GM18873 (cell line): ENCODE measurements around the gene CD82.

Source experiments
- ATAC-seq: cut with Tn5 transposase; IDR thresholded peaks from one replicate; pipeline ENCODE4 v1.9.1; 2021; ENCODE audit warnings: mild to moderate bottlenecking, moderate library complexity, moderate number of reproducible peaks; ENCODE audit not compliant: unreplicated experiment, low FRiP score

CD82 gene

GRCh38 chr11:44613153-44613552 is 47.7 kb downstream of the CD82 start:
- ATAC-seq: peak; percentile 36

GRCh38 chr11:44614281-44614775 is 48.9 kb downstream of the CD82 start:
- ATAC-seq: no peak

GRCh38 chr11:44615041-44615755 is 49.7 kb downstream of the CD82 start:
- no peak for ATAC-seq

GRCh38 chr11:44615913-44616791 is 50.7 kb downstream of the CD82 start:
- ATAC-seq: no peak

- ATAC-seq: no peak
Observed at GRCh38 chr11:44617671-44618461, 52.4 kb downstream of the CD82 start.

GRCh38 chr11:44618561-44619425 is 53.3 kb downstream of the CD82 start:
- no peak for ATAC-seq

- ATAC-seq: no peak
Observed at GRCh38 chr11:44620328-44620725, 54.9 kb downstream of the CD82 start.

GRCh38 chr11:44621140-44621681 is 55.7 kb downstream of the CD82 start:
- no peak for ATAC-seq

- ATAC-seq: no peak
Observed at GRCh38 chr11:44621784-44622183, 56.3 kb downstream of the CD82 start.

- ATAC-seq: no peak
Observed at GRCh38 chr11:44622190-44622650, 56.8 kb downstream of the CD82 start.

GRCh38 chr11:44622721-44623258 is 57.3 kb downstream of the CD82 start:
- no peak for ATAC-seq

- no peak for ATAC-seq
Observed at GRCh38 chr11:44623341-44623730, 57.9 kb downstream of the CD82 start.

GRCh38 chr11:44623731-44624491 is 58.4 kb downstream of the CD82 start:
- no peak for ATAC-seq

- no peak for ATAC-seq
Observed at GRCh38 chr11:44624761-44625221, 59.3 kb downstream of the CD82 start.

GRCh38 chr11:44625759-44626523 is 60.5 kb downstream of the CD82 start:
- no peak for ATAC-seq

- no peak for ATAC-seq
Observed at GRCh38 chr11:44626645-44627044, 61.2 kb downstream of the CD82 start.

- ATAC-seq: no peak
Observed at GRCh38 chr11:44627165-44627789, 61.8 kb downstream of the CD82 start.
